HG03378 (cell line): ENCODE measurements around the gene TCF7L2.

Experiments used
- ATAC-seq: cut with Tn5 transposase; IDR thresholded peaks from one replicate; pipeline ENCODE4 v1.9.1; 2021; ENCODE audit warnings: mild to moderate bottlenecking, moderate library complexity; ENCODE audit not compliant: unreplicated experiment

Gene TCF7L2

DNA sequence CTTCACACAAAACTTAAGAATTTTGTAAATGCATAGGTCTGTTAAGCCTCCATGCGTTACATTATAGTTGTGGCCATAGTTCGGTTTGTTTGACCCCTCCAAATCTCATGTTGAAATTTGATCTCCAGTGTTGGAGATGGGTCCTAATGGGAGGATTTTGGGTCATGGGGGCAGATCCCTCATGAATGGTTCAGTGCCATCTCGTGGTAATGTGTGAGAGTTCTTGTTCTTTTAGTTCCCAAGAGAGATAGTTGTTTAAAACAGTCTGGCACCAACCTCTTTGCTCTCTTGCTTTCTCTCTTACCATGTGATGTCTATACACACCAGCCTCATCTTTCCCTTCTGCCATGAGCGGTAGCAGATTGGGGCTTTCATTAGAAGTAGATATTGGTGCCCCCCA lies 264.3 kb downstream of the TCF7L2 start:
- ATAC-seq = no peak

DNA sequence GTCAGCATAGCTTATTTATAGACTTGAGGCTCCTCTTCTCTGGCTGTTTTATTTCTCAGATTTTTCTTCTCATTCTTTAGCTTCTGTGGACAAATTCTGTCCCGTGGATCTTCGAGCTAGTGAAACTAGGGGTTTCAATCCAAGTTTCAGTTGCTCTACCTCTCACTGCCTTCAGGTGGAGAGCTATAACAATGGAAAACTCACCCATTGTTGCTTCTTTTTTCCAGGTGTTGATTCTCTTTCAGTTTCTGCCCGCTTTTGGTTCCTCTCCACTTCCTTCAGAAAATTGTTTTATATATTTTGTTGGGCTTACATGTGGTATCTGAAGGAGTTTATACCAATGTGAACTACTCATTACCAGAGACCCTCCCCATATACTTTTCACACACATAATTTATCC lies 266.1 kb downstream of the TCF7L2 start:
- ATAC-seq = no peak
